Stimulated activated CD8-positive, alpha-beta memory T cell treated with anti-CD3 and anti-CD28 coated beads, Interleukin-15, amount 100 ng/mL, for 4 hours (primary cell): Measurements from ENCODE around the gene NPIPB5.
"Not testable (repeated sequence)": the region's sequence is repeated elsewhere in the genome, so short reads cannot be mapped to it uniquely, and the experiment has no call there.

ENCODE experiments used
- DNase-seq, 2 donors: peaks; one replicate each; pipeline ENCODE4 v3.0.0-alpha.2; 2020; ENCODE audit warnings: low read depth in 2 of 2

Gene NPIPB5

DNA sequence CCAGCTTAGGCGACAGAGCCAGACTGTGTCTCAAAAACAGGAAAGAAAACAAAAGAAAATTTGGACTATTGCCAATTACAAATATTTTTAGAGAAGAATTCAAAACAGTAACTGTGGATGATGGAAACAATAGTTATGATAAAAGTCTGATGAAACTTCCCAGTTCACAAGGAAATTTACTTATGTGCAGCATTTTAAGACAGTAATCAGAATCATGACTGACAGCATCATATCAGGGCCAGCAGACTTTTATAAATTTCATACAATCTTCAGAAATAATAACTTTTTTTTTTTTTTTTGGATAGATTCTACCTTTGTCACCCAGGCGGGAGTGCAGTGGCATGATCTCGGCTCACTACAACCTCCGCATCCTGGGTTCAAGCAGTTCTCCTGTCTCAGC is at the start of gene NPIPB5:
Gene NPIPB5, plus strand, starts transcription at position 301 of the 400 bp plus-strand sequence. CDS start 2,911 bp downstream, outside the sequence.
- DNase-seq: not testable (repeated sequence)

DNA sequence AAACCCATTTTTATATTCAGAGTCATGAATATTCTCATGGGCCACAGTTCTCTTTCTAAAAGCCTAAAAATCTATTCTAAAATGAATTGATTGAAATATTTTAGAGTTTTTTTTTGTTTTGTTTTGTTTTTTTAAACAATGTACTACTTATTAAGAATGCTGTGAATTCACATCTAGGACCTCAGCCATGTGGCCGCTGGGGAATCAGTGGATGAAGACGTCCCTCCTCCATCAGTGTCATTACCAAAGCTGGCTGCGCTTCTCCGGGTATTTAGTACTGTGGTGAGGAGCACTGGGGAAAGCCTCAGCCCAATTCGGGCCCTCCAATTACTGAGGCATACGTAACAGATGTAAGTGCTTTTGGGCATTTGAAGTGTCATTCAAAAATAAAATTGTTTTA is 41.8 kb upstream of the NPIPB5 start:
- not testable (repeated sequence) for DNase-seq

- DNase-seq: not testable (repeated sequence)
Measured at GRCh38 chr16:22537996-22538395, 27.3 kb downstream of the NPIPB5 start.

GRCh38 chr16:22544809-22545208 is 34.1 kb downstream of the NPIPB5 start:
- DNase-seq: not testable (repeated sequence)

DNA sequence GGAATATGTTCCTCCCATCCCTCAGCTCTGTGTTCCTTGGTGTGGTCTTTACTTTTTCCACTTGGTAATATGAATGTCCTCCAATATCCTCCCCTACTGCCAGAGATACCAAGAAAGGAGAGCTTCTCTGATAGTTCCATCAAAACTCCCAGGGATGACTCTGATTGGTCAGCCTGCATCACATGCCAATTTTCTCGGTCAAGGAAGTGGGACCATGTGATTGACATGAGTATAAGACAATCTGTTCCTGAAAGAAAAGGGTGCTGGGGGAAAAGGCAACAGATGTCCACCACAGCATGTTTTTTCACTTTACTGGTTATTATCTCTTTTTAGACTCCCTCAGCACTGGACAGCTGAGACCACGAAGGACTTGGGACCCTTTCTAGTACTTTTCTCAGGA is 35.9 kb downstream of the NPIPB5 start:
- not testable (repeated sequence) for DNase-seq

- DNase-seq: not testable (repeated sequence)
Measured at GRCh38 chr16:22547170-22547765, 36.6 kb downstream of the NPIPB5 start.

DNA sequence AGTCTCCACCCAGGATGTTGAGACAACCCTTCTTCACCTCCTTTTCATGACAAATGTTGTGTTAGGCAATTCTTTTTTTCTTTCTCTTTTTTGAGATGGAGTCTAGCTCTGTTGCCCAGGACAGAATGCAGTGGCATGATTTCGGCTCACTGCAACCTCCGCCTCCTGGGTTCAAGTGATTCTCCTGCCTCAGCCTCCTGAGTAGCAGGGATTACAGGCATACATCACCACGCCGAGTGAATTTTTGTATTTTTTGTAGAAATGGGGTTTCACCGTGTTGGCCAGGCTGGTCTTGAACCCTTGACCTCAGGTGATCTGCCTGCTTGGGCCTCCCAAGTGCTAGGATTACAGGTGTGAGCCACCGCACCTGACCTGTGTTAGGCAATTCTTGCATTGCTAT is 39.2 kb downstream of the NPIPB5 start:
- DNase-seq: not testable (repeated sequence)

GRCh38 chr16:22551143-22551542 is 40.5 kb downstream of the NPIPB5 start:
- not testable (repeated sequence) for DNase-seq

DNA sequence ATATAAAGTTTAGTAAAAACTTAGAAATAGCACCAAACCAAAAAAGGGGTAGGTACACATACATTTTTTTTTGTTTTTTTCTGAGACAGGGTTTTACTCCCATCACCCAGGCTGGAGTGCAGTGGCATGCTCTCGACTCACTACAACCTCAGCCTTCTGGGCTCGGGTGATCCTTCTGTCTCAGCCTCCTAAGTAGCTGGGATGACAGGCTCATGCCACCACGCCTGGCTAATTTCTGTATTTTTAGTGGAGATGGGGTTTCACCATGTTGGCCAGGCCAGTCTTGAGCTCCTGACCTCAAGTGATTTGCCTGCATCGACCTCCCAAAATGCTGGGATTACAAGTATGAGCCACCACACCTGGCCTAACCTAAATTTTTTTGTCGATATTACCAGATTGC is 41.0 kb downstream of the NPIPB5 start:
- not testable (repeated sequence) for DNase-seq

GRCh38 chr16:22556759-22557158 is 46.1 kb downstream of the NPIPB5 start:
- not testable (repeated sequence) for DNase-seq
